Activated T-cell treated with anti-CD3 and anti-CD28 coated beads, Interleukin-2, amount 50 U/mL, for 4 hours (primary cell): ENCODE data around the gene AURKA. TPM values are rescaled to one million over a fixed set of nuclear protein-coding genes. Genes with fewer than 3 reads are reported as not detected.

ENCODE experiments used
- ATAC-seq, 2 donors: fragments of 200-7000 bp; cut with Tn5 transposase; one replicate each; pipeline ENCODE4 v1.10.0; 2021
- DNase-seq: peaks from one replicate; pipeline ENCODE4 v3.0.0-alpha.2; 2020
- H3K27me3 Mint-ChIP-seq: one replicate; pipeline ENCODE4 v1.8.0; 2021; ENCODE audit warnings: low read depth, mixed read lengths
- H3K36me3 Mint-ChIP-seq: one replicate; pipeline ENCODE4 v1.8.0; 2022; ENCODE audit warnings: mixed read lengths; ENCODE audit not compliant: insufficient read depth
- H3K4me1 Mint-ChIP-seq: one replicate; pipeline ENCODE4 v1.8.0; 2021; ENCODE audit warnings: low read depth, mixed read lengths
- H3K4me3 Mint-ChIP-seq: one replicate; pipeline ENCODE4 v1.8.0; 2021; ENCODE audit warnings: mild to moderate bottlenecking, moderate library complexity, mixed read lengths
- H3K9me3 Mint-ChIP-seq: one replicate; pipeline ENCODE4 v1.8.0; 2021; ENCODE audit warnings: mixed read lengths
- total RNA-seq, 3 donors: library from RNA; stranded (reverse); gene quantifications; one replicate each; pipeline ENCODE4 v1.2.1, GENCODE V29; 2021

AURKA gene
- total RNA-seq, 3 donors from 2014 or later: 7.3 to 9.6 (median 9.0) TPM

DNA sequence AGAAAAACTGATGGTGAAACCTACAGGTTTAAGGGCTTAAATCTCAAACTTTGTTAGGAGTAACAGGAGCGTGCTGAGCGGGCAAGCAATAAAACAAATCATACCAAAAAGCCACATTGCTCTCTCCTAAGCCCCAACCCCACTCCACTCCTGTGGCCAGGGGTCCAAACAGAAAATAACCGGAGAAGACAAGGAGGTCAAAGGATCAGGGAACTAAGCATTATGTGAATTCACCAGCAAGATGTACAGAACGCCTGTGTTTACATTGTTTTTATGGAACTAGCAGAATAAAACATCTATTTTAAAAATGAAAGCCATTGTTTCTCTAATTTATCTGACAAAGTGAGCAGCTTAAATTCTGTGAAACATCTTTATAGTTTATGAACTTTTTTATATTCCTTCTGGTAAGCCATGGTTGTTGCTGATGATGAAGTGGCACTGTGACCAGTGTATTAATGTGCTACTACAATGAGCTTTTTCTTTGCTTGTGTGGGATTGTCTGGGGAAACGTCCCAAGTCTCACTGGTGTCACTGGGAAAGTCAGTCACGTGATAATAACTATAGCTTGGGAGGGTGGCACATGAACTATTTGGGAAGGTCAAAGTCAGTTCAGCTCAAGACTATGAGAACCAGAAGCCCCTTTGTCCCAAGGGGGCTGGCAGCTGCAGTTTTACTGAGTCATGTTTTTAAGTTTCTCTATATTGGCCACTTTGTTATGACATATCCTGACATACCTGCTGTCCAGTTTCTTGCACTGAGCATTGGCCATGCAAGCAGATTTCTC lies 23.5 kb downstream of the AURKA start:
- no peaks in the 10 kb centered on the region for H3K9me3 Mint-ChIP-seq
- H3K36me3 Mint-ChIP-seq: peaks cover 24% of the 10 kb centered on the region
- H3K4me3 Mint-ChIP-seq: no peak overlapping the region
- H3K4me1 Mint-ChIP-seq: peaks cover 8% of the 10 kb centered on the region
- DNase-seq: no peak
- ATAC-seq: no peak
- H3K27me3 Mint-ChIP-seq: no peaks in the 10 kb centered on the region

DNA sequence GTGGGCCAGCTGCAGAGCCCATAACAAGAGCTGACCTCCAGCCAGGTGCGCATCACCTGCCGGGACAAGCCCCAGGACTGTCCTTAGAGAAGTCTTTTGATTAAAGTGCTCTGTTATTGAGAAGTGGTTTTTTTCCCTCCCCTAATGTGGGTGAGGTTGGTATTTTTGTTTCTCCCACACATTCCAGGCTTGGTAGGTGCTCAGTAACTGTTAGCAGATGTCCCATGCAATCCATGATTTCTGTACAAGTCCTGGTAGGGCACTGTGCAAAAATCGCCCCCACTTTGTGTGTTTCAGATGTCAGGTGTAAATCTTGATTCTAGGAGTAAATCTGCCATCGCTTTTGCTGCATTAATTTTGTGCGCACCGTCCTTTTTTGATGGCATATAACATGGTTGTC lies 28.5 kb downstream of the AURKA start:
- Mint-ChIP-seq H3K4me3 (no peak overlapping the region), H3K4me1 (peaks cover 16% of the 10 kb centered on the region)

DNA sequence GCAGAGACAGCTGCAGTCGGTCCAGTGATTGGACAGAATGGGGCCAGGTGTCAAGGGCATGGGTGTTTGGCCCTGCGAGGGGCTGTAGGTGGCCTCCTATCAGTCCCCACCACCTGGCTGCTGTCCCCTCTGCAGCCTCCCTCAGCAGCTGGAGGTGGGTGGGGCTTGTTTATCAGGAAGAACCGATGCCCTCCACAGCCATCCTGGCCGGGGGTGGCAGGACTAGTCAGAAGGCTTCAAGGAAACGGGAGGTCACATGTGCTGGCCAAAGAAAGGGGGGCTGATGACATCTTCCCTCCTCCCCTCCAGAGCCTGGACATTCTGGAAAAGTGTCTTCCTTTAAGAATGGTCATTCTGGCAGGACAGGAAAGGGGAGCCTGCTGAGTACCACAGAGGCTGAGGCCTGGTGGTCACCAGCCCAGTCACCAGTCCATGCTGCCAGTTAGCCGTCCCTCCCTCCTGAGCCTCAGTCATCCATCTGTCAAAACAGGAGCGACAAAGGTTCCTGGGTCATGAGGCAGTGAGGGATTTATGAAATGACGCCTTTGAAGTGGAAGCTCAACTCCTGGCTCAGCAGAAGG lies 29.1 kb downstream of the AURKA start:
- DNase-seq (no peak), ATAC-seq (no peak)
- peaks cover 16% of the 10 kb centered on the region for H3K36me3 Mint-ChIP-seq
- H3K27me3 Mint-ChIP-seq: no peaks in the 10 kb centered on the region
- peaks cover 19% of the 10 kb centered on the region for H3K4me1 Mint-ChIP-seq
- no peak overlapping the region for H3K4me3 Mint-ChIP-seq
- no peaks in the 10 kb centered on the region for H3K9me3 Mint-ChIP-seq

More for the DNA sequence above, 28.5 kb downstream of the AURKA start:
- no peaks in the 10 kb centered on the region for H3K9me3 Mint-ChIP-seq
- H3K27me3 Mint-ChIP-seq: no peaks in the 10 kb centered on the region
- peaks cover 16% of the 10 kb centered on the region for H3K36me3 Mint-ChIP-seq
- DNase-seq (no peak), ATAC-seq (no peak)

GRCh38 chr20:56361900-56362299 lies 30.1 kb downstream of the AURKA start:
- Mint-ChIP-seq H3K9me3 (no peaks in the 10 kb centered on the region), H3K36me3 (peaks cover 9% of the 10 kb centered on the region), H3K27me3 (no peaks in the 10 kb centered on the region), H3K4me3 (no peak overlapping the region), H3K4me1 (peaks cover 19% of the 10 kb centered on the region)
- DNase-seq: no peak
- no peak for ATAC-seq

- ATAC-seq (no peak), DNase-seq (no peak)
- Mint-ChIP-seq H3K4me3 (peak overlapping the region; percentile 20), H3K27me3 (no peaks in the 10 kb centered on the region), H3K9me3 (no peaks in the 10 kb centered on the region), H3K4me1 (peaks cover 19% of the 10 kb centered on the region), H3K36me3 (peaks cover under 1% of the 10 kb centered on the region)
These were observed 31.2 kb downstream of the AURKA start for GRCh38 chr20:56360908-56361205.

DNA sequence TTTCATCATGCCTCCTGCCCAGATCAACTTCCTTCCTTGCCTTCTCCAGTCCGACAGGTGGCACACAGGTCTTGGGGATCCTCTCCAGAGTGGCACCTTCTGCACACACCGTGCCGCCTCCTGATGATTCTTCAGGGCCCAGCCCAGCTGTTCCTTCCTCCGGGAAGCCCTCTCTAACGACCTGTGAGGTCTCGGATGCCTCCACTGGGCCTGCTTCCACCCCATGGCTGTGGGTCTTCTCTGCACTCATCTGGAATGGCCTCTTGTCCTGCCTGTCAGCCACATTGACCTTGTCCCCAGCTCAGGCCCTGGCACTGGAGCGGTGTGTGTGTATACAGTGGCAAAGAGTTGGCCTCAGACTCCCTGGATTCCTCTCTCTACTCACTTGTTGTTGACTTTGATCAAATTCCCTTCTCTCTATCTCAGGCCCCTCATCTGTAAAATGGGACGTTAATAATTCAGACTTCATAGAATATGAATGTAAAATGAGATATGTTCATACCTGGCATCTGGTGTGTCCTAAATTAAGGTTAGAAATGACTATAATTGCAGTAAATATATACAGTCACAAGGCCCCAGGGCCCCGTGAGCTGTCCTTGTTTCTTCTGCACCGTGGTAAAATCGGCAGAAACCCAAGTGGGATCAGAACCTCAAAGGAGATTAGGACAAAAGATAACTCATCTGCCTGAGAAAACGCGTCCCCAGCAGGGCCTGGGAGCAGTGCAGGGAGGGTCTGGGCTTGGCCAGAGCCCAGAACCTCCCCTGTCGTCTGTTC lies 31.7 kb downstream of the AURKA start:
- H3K4me1 Mint-ChIP-seq: peaks cover 19% of the 10 kb centered on the region

DNA sequence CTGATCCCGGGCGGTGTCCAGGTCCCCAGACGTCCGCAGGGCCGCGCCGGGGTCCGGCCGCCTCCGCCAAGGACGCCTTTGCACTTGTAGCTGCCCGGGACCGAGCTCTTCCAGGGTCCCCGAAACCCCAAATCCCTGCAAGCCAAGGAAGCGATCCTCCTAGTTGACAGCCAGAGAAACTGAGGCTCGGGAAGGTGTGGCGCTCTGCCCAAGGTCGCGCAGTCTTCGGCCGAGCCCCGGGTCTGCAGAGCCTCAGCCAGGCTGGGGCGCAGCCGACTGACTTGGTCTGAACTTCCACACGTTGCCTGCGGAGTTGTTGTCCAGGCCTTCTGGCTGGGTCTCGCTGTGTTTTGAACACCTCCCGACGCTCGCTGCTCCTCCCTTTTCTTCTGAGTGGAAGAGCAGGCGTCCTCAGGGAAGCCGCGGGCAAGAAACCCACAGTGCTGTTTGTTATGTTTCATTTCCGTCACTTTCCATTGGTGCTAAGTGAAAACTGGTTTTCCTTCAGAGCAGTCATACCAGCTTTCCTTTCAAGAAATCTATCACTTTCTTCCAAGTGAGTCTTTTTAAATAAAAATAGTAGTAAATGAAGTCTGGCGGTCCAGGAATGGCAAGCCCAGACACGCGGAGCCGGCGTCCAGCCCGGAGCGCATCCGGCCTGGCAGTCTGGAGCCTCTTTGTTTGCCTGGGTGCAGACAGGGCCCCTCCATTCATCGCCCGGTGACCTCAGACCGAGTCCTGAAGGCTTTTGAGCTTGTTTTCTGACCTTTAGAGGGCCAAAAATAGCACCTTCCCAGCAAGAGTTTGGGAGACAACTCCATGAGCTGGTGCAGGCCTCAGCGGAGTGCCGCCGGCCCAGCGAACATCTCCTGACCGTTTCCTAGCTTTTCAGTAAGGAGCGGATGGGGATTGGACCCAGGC lies 32.5 kb downstream of the AURKA start:
- no peak for DNase-seq

More for the DNA sequence above, 31.7 kb downstream of the AURKA start:
- DNase-seq: no peak
- Mint-ChIP-seq H3K27me3 (no peaks in the 10 kb centered on the region), H3K9me3 (no peaks in the 10 kb centered on the region), H3K36me3 (no peaks in the 10 kb centered on the region), H3K4me3 (peak overlapping the region; percentile 83)
- ATAC-seq: no peak

GRCh38 chr20:56358600-56359211 lies 33.3 kb downstream of the AURKA start, which contains the start of gene FAM210B:
FAM210B (plus strand) TSS chr20:56358974; CDS start chr20:56359006, 32 bp downstream.
- ATAC-seq (peak; percentile 99 to 100), DNase-seq (peak; percentile 72)
- Mint-ChIP-seq H3K4me1 (peaks cover 19% of the 10 kb centered on the region), H3K36me3 (no peaks in the 10 kb centered on the region), H3K4me3 (peak within 1 kb of the TSS; percentile 83), H3K27me3 (no peaks in the 10 kb centered on the region), H3K9me3 (no peaks in the 10 kb centered on the region)

More for the DNA sequence above, 32.5 kb downstream of the AURKA start:
- peaks cover 19% of the 10 kb centered on the region for H3K4me1 Mint-ChIP-seq
- H3K9me3 Mint-ChIP-seq: no peaks in the 10 kb centered on the region
- no peaks in the 10 kb centered on the region for H3K27me3 Mint-ChIP-seq
- H3K36me3 Mint-ChIP-seq: no peaks in the 10 kb centered on the region
- peak; percentile 46 to 48 for ATAC-seq
- peak overlapping the region; percentile 83 for H3K4me3 Mint-ChIP-seq

DNA sequence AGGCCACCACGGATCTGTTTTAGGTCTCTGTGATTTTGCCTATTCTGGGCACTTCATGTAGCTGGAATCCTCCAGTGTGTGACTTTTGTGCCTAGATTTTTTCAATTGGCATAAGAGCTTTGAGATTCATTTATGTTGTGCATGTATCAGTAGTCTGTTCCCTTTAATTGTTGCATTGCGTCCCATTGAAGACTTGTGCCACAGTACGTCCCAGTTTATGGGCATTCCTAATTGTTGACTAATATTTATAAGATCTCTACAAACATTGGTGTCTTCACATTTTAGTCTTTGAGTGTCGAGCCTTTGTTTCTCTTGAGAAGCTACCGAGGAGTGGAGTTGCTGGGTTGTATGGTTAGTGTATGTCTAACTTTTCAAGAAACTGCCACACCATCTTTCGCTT lies 33.9 kb downstream of the AURKA start:
- H3K27me3 Mint-ChIP-seq: no peaks in the 10 kb centered on the region
- peak overlapping the region; percentile 72 for H3K4me3 Mint-ChIP-seq
- ATAC-seq: no peak
- H3K9me3 Mint-ChIP-seq: no peaks in the 10 kb centered on the region
- H3K36me3 Mint-ChIP-seq: no peaks in the 10 kb centered on the region
- DNase-seq: no peak
- H3K4me1 Mint-ChIP-seq: peaks cover 19% of the 10 kb centered on the region

DNA sequence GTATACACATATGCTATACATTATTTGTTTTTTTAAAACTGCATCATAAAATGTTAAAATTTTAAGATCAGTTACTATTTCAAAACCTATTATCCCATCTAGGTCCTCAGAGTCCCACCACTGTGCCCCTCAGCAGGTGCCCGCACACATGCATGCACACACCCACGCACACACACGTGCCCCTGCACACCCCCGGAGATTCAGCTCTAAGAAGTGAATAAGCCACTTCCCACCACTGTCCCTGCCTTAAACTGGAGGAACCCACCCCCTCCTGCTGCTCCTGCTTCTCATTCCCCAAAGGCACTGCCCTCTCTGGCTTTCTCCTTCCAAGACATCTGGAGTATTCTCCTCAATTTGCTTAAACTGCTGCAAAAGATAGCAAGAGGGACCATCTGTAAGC lies 38.7 kb downstream of the AURKA start:
- peaks cover 2% of the 10 kb centered on the region for H3K27me3 Mint-ChIP-seq
- no peak overlapping the region for H3K4me3 Mint-ChIP-seq
- H3K4me1 Mint-ChIP-seq: peaks cover 3% of the 10 kb centered on the region
- no peak for ATAC-seq
- no peaks in the 10 kb centered on the region for H3K9me3 Mint-ChIP-seq
- H3K36me3 Mint-ChIP-seq: no peaks in the 10 kb centered on the region
- no peak for DNase-seq

- DNase-seq (no peak), ATAC-seq (no peak)
- Mint-ChIP-seq H3K4me3 (no peak overlapping the region), H3K27me3 (peaks cover 2% of the 10 kb centered on the region), H3K4me1 (no peaks in the 10 kb centered on the region), H3K9me3 (no peaks in the 10 kb centered on the region), H3K36me3 (no peaks in the 10 kb centered on the region)
These were observed 39.5 kb downstream of the AURKA start for GRCh38 chr20:56352345-56353055.

DNA sequence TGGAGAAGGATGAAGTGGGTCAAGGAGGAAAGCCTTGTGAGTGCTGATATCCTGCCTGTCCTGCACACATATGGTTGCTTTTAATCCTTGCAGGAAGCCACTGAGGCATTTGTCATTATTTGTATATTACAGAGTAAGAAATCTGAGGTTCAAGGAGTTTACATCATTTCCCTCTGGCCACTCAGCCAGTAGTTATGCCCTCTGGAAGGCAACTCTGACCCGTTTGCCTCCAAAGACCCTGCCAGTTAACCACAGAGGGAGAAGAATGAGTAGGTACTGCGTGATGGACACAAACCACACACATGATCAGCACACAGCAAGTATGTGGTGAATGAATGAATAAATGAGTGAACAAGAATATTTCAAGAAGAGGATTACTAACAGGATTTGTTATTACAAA lies 41.2 kb downstream of the AURKA start:
- no peaks in the 10 kb centered on the region for H3K36me3 Mint-ChIP-seq
- no peak for DNase-seq
- H3K27me3 Mint-ChIP-seq: peaks cover 8% of the 10 kb centered on the region
- H3K4me1 Mint-ChIP-seq: no peaks in the 10 kb centered on the region
- H3K9me3 Mint-ChIP-seq: no peaks in the 10 kb centered on the region
- no peak for ATAC-seq
- no peak overlapping the region for H3K4me3 Mint-ChIP-seq

- ATAC-seq: no peak
- no peaks in the 10 kb centered on the region for H3K36me3 Mint-ChIP-seq
These were observed 43.3 kb downstream of the AURKA start for GRCh38 chr20:56348746-56349145.

More at GRCh38 chr20:56348746-56349145, 43.3 kb downstream of the AURKA start:
- Mint-ChIP-seq H3K4me1 (peaks cover 3% of the 10 kb centered on the region), H3K27me3 (peaks cover 25% of the 10 kb centered on the region), H3K4me3 (no peak overlapping the region), H3K9me3 (no peaks in the 10 kb centered on the region)
- DNase-seq: no peak
